ENCODE measurements around the gene KLHL25.

- TF ChIP-seq POLR2A (IDR thresholded peaks at IDR 0.05; ENCODE audit: low read length): no peak
- TF ChIP-seq GATA1 (IDR thresholded peaks at IDR 0.05; ENCODE audit: low read depth, low read length): no peak
These were observed 20.8 kb downstream of the KLHL25 start for GRCh38 chr15:85773970-85774369.

Measured in erythroblast (primary cell).